ENCODE measurements around the gene KIRREL1.

KIRREL1 gene
- total RNA-seq, result 0 to 1.4 (median 0.18) reads per million in 4 experiments

DNA sequence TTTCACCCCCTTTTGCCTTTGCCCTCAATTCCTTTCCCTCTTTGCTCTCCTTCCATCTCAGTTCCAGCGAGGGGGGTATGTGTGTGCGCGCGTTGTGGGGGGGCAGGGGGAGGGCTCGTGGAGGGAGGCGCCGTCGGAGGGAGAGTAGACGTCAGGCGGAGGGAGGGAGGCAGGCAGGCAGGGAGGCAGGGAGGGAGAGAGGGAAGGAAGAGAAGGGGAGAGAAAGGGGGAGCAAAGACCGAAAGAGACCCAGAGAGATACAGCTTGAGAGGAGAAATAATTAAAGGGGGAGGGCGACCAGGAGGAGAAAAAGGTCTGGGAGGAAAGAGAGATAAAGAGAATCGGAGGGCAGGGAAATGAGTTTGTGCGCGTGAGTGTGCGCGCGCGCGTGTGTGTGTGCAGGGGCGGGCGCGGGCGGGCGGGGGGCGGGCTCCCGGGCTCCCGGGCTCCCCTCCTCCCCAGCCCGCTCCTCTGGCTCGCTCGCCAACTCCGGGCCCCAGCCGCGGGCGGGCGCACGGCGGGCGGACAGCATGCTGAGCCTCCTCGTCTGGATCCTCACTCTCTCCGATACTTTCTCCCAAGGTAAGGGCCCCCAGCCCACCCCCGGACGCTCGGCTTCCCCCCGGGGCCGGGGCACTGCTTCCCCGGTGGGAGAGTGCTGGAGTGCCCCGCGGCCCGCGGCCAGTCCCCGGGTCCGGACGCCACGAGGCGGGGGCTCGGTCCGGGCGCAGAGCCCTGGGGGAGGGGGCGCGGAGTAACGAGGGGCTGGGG lies at the start of gene KIRREL1:
Gene KIRREL1 (plus strand): TSS at position 499 of the 771 bp plus-strand sequence. CDS start 32 bp downstream, at position 531.
- no peak for DNase-seq

DNA sequence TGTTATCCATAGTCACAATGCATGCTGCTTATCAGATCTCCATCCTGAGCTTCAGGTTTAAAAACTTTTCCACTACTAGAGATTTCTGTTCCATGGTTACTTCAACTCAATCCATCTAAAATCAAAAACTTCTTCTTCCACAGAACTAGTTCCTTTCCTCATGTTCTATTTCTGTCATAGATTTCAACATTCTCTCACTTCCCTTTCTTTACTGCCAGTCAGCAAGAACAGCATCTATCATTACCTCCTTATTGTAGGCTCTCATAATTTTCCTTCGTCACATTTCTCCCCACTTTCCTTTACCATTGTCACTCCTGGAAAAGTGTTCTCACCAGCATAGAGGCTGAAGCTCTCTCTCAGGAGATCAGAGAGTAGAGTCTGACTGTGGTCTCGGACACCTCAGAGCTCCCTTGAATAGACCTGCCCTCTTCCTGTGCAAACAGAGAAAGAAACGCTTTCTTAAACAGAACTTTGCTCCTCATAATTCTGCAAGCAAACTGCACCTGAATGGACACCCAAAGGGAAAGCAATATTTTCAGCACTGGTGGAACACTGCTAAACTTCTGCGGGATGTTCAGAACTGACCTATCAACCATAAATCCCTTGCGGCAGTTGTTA lies 48.7 kb upstream of the KIRREL1 start:
- no peak for DNase-seq

DNA sequence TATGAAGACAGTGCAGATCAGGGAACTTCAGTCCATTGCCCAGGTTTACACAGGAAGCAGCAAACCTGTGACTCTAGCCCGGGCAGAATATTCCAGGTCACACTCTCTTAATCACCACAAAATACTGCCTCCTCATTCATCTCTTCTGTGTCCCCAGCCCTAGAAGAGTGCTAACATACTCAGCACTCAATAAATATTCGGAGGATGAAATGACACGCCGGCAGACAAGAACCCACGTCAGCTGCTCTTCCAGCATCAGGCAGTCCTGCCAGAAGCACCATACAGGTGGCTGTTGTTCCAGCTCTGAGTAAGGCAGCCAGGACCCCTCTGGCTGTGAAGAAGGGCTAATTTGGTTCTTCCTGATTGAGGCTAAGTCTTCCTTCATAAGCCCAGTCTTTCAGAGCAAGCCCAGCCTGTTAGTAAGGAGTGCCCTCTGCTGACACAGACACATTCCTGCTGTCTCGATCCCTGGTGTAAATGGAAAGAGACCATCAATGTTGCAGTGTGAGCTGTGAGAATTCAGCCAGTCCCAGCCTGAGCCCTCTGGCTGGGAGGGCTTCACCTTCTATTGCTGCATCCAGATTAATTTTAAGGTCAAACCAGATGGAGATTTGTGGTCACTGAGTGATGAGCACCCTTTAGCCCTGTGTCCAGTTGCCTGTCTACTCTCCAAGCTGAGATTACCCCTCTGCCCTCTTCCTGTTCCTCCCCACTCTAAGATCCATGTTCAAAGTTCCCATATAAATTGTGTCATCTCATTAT lies 45.0 kb upstream of the KIRREL1 start:
- DNase-seq, result no peak

DNA sequence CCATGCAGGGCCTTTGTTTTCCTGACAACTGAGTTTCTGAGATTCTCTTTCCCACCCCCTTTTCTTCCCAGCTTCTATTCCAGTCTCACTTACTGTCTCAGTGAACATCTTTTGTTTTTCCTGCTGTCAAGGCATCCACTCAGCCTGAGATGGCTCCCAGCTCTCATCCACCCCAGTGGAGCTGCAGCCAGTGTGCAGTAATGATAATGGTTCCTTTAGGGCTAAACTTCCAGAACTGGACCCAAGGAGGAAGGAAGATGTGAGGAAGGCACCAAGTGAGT lies 44.4 kb upstream of the KIRREL1 start:
- DNase-seq, result no peak

DNA sequence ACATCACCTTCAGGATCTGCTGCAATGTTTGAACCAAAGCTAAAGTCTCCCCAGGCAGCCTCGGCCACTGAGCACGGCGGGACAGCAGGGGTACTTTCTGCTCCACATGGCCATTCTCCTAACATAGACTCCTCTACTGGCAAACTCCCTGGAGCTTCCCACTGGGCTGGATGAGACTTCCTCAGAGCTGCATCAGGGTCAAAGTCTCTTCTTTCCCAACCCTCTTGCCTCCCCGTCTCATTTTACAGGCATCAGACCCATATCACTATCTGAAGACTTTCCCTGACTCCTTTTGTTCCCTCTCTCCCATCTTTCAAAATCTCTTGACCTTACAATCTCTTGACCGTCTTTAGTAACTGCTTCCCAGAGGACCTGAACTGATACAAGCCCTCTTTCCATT lies 42.2 kb upstream of the KIRREL1 start:
- DNase-seq, result no peak

DNA sequence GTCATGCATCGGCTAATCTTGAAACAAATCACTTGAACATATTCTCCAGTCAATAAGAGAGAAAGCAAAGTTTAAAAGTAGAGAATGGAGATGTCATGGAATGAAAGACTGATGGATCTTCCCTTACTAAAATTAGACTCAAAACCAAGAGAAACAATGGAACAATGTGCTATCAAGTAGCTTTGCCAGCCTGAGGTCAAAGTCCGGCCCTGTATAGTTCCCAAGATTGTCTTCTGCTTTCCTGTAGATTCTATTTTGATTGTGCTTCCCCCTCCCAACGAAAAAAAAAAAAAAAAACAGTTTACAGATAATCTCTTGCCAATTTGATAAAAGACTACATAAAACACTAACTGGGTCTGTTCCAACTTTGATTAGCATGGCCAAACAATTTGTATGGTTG lies 40.8 kb upstream of the KIRREL1 start:
- DNase-seq, result no peak

DNA sequence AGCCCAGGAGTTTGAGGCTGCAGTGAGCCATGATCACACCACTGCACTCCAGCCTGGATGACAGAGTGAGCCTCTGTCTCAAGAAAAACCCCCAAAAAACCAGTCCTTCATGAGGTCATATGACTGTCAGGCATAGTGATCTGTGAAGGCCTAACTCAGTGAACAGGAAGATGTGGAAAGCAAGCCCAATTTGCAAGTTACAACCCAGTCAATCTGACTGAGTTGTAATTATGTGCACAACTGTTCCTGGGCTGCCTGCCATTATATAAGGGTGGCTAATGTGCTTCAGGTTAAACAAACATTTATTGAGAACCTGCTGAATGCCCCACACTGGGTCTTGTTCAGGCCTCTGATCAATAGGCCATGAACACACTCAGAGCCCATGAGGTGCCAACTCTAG lies 38.2 kb upstream of the KIRREL1 start:
- no peak for DNase-seq

DNA sequence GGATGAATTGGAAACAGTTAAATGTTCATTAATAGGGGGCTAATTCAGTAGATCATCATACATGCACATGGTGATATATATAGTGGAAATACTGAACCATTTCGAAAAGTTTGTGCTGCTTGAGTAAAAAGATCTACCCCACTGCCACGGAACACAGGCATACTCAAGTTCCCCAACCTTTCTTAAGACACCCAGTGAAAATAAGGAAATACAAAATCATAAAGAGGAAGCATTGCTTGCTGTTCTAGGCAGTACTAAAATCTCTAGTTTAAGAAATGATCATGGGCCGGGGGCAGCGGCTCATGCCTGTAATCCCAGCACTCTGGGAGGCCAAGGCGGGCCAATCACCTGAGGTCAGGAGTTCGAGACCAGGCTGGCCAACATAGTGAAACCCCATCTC lies 37.6 kb upstream of the KIRREL1 start:
- DNase-seq, result no peak

DNA sequence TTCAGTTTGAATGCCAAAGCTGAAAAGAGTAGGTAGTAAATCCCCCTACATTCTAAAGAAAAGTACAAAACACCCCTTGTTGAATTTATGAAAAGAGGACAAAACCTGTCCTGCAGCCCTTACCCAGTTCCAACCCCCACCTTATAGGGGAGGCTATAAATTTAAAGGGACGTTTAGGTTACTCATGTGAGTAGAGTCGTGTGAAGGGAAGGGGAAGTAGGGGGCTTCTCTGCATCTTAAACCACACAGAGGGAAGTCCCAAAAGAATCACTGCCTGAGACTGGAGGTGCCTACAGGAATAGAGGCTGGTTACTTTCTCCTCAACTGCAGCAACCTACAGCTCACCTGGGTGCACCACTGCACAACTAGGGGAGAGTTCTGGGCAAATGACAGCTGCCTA lies 36.7 kb upstream of the KIRREL1 start:
- no peak for DNase-seq

DNA sequence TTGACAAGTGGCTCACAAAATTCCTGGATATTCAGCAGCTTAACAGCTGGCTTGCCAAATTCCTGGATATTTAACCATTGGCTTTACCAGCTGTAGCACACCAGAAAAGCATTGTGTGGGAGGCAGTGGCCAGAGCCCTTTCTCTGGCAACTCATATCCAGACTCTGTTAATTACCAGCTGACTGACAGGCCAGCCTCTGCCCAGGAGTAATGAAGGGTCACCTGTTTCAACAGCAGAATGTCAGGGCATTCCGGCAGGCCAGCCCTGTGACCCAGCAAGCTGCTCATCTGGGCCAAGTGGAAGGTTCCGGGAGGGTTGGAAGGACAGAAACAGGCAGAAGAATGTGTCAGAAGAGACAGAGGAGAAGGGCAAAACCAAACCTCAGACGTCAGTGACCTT lies 35.2 kb upstream of the KIRREL1 start:
- DNase-seq, result no peak

DNA sequence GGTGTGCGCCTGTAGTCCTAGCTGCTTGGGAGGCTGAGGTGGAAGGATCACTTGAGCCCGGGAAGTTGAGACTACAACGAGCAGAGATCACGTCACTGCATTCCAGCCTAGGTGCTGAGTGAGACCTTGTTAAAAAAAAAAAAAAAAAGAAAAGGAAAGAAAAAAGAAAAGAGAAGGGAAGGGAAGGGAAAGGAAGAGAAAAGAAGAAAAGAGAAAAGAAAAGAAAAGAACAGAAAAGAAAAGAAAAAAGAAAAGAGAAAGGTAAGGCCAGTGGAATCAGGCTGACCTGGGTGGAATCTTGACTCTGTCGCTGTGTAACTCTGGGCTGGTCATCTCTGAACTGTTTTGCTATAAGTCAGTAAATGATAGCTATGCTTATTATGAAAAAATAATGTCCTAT lies 33.7 kb upstream of the KIRREL1 start:
- DNase-seq, result no peak

DNA sequence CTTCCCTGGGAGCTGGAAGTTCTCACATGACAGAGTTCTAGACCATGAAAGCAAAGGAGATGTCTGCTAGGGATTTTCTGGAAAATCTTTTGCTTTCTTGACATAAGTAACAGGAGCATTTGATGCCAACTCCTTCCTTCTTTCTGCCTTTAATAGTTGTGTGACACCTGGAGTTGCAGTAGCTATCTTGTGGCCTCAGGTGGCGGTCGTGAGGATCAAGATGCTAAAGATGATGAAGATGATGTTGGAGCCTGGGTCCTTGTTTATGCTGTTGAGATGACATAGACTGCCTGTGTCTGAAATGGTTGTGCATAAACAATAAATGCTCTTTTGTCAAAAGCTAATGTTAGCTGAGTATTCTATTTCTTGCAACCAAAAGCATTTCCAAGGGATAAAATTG lies 32.7 kb upstream of the KIRREL1 start:
- no peak for DNase-seq

DNA sequence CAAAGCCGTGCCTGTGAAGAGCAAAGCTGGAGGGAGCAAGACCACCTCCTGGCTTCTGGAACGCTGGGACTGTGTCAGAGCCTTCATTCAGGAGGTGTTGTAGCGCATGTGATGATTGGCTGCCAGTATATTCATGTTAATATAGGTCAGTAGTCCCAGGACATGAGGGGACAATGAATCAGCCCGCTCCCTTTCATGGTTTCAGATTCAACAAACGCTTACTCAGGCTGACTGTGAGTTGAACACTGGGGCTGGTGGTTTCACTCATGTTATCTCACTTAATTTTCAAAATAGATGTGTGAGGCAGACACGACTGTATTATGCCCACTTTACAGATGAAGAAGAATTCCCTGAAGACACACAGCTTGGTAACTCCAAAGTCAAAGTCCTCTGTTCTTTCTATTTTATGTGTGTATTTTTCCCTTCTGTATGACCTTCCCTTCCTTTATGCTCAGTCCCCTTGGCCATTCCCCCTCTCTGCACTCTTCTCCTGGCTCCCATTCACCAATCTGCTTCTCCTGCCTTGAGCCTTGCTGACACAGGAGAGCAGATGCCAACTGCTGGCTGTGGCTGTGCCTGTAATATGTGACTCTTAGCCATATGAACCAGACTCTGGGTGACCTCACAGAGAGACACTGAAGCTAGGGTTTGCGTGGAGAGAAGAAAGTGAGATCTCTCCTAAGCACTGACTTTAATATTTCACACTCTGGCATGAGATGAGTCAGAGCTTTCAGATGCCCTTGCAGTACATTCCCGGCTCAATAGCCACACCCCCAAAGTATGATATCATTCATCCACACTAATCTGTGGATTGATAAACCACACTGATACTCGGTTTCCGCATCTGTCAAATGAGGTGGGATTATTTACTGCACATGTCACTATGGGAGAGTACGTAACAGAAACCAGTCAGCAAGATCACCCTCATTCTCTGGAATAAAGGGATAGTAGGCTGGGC lies 31.4 kb upstream of the KIRREL1 start:
- no peak for DNase-seq

DNA sequence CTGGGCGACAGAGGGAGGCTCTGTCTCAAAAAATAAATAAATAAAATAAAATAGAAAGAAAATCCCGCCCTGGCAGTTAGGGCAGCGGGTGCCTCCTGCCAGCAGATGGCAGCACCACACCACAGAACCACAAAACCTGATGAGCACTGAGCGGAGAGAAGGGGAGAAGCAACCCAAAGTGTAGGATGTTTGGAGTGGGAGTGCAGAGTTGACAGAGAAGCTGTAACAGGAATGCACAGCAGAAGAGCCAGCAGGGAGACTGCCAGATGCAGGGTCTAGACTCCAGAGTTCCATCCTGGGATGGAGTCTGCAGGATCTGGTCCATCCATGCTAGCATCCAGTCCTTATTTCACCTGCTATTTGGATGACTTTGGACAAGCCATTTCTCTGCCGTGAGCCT lies 29.7 kb upstream of the KIRREL1 start:
- DNase-seq, result peak; percentile 15

DNA sequence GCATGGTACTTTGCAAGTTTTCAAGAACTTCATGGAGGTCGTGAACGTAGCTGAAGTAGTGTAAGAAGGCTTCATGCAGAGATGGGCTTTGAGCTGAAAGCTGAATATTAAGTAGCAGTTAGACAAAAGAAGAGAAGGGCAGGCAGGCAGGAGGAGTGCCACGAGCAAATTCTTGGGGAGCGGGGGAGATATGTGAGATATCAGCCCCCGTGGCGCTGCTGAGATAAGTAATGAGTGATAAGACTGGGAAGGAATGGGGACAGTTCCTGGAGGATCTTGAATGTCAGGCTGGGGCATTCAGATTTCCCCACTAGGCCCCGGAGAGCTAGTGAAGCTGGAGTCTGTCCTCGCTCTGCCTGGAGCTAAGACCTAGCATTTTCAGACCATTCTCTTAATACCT lies 27.9 kb upstream of the KIRREL1 start:
- DNase-seq, result no peak

DNA sequence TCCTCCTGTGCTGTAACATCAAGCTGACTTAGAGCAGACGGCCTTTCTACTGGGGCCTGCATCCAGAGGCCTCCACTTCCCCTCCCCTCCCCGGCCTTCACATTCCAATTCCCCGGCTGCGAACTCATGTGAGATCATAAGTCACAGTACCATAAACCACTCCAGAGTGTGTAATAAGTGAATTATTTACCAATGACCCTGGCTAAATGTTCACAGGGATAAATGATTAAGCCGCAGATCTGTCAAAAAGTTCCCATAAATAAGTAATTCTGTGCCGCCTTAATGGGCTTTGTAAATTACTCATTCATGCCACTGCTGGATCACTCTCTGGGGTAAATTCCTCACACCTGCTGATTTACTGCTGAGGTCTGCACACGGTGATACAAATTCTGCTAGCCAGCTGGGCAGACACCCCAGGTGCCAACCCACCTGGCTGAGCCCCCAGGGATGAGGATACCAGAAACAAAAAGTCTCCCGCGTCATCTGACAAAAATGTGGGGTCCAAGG lies 27.4 kb upstream of the KIRREL1 start:
- no peak for DNase-seq

DNA sequence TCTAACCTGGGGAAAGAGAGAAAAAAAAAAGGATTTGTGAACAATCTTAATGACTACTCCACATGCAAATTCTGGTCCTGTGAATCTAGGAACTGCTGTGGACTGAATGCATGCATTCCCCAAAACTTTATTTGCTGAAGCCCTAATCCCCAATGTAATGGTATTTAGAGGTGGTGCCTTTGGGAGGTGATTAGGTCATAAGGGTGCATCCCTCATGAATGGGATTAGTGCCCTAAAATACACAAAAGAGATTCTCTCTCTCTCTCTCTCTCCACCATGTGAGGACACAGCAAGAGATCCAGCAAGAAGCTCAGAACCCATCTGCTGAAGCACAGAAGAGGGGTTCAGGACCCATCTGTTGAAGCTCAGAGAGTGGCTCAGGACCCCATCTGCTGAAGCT lies 26.2 kb upstream of the KIRREL1 start:
- no peak for DNase-seq

DNA sequence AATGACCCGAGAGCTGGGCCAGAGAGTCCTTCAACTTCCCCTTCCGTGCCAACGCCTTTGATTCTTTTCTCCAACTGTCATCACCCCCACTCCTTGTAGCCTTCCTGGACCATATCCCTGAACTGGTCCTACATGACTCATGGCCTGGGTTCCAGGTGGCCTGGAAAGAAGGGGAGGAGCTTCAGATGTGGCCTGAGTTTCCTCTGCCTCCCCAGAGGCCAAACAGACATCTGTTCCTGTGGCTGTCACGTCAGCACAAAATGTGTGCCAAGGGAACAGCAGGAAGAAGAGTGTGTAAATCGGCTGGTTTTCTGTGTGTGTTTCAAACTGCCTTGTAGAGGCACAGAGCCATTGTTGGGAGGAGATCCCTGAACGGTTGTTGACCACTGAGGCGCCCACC lies 24.9 kb upstream of the KIRREL1 start:
- DNase-seq, result no peak

DNA sequence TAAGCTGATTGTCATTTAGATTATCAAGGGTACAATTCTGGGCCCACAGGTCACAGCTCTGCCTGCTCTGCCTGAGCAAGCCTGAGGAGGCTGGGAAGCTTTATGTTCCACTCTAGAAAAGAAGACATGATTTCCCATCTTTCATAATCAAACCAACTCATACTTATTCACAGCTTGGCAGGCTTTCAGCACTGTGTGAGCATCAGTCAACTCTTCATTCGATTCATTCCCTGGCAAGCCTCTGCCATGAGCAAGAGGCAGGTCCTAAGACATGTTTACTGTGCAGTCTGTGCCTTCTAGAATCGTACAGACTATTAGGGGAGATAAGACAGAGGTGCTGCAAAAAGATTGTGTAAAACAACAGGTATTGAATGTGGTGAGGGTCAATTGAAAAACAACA lies 24.5 kb upstream of the KIRREL1 start:
- no peak for DNase-seq

DNA sequence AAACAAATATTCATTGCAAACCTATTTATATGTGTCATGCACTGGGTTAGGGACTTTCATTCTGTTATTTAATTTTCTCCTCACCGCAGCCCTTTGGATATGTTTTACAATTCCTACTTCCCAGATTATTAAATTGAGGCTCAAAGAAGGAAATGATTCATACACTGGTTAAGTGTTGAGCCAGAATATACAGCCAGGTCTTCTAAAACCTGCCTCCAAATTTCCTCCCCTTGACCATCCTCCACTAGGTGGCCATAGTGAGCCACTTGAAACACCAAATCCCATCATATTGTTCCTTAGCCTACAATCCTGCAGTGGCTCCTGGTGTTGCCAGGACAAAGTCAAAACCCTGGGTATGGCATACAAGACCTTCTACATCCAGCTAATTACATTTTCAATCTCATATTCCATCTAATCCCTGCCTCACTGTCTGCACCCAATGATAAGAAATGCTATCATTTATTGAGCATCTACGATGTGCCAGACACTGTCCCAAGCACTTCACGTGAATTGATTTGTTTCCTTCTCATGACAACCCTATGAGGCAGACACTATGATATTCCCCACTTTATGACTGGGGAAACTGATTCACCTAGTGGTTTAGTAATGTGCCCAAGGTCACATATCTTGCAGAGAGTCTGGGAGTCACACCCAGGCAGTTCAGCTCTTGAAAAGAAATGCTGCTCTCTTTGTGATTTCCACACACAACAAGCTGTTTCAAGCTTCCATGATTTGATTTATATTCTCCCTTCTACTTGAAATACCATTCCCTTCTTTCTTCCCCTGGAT lies 23.6 kb upstream of the KIRREL1 start:
- DNase-seq, result no peak

DNA sequence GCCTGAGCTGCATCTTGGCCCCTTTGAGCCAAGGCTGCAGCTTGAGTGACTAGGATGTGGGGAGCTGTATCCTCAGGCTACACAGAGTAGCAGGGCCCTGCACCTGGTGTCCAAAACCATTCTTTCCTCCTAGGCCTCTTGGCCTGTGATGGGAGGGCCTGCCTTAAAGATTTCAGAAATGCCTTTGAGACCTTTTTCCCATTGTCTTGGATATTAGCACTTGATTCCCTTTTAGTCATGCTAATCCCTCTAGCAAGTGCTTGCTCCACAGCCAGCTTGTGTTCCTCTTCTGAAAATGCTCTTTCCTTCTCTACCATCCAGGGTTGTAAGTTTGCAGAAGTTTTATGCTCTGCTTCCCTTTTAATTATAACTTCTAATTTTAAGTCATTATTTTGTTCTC lies 21.7 kb upstream of the KIRREL1 start:
- DNase-seq, result no peak
